Nephron (organoid): ENCODE data around the gene DYNLT1.

Experiments used
- H3K27ac Mint-ChIP-seq, 3 experiments: 2 replicates each; pipeline ENCODE4 v1.8.0; 2020; ENCODE audit warnings: mixed read lengths in 3 of 3, mild to moderate bottlenecking in 2 of 3, moderate library complexity in 1 of 3
- H3K27me3 Mint-ChIP-seq: 2 replicates; pipeline ENCODE4 v1.8.0; 2021; ENCODE audit warnings: low read depth, mild to moderate bottlenecking, moderate library complexity, mixed read lengths
- H3K36me3 Mint-ChIP-seq: 2 replicates; pipeline ENCODE4 v1.8.0; 2020; ENCODE audit warnings: low read depth, mixed read lengths
- H3K4me1 Mint-ChIP-seq: 2 replicates; pipeline ENCODE4 v1.8.0; 2020; ENCODE audit warnings: mixed read lengths
- H3K4me3 Mint-ChIP-seq, 3 experiments: 2 replicates each; pipeline ENCODE4 v1.8.0; 2020; ENCODE audit warnings: mild to moderate bottlenecking in 3 of 3, mixed read lengths in 3 of 3, moderate library complexity in 2 of 3
- H3K9me3 Mint-ChIP-seq: 2 replicates; pipeline ENCODE4 v1.8.0; 2020; ENCODE audit warnings: mixed read lengths
- CTCF ChIP-seq, 3 experiments: fragments of 200-600 bp; sonication (generic); IDR thresholded peaks; one replicate each; pipeline ENCODE4 v1.5.0; 2021; ENCODE audit warnings: antibody characterized with exemption in 3 of 3; ENCODE audit not compliant: unreplicated experiment in 3 of 3

Gene DYNLT1

GRCh38 chr6:158628542-158628941 is 16.0 kb downstream of the DYNLT1 start:
- no peaks in the 10 kb centered on the region for H3K27me3 Mint-ChIP-seq
- H3K9me3 Mint-ChIP-seq = no peaks in the 10 kb centered on the region
- H3K4me1 Mint-ChIP-seq = peaks cover 36% of the 10 kb centered on the region
- no peak overlapping the region for H3K4me3 Mint-ChIP-seq
- no peak for TF ChIP-seq CTCF (IDR thresholded peaks at IDR 0.05; ENCODE audit: unreplicated experiment in 3 of 3)
- H3K27ac Mint-ChIP-seq = no peak overlapping the region
- peaks cover 66% of the 10 kb centered on the region for H3K36me3 Mint-ChIP-seq

GRCh38 chr6:158627940-158628211 is 16.7 kb downstream of the DYNLT1 start:
- no peak for TF ChIP-seq CTCF (IDR thresholded peaks at IDR 0.05; ENCODE audit: unreplicated experiment in 3 of 3)
- H3K27ac Mint-ChIP-seq = peak overlapping the region; percentile 10 to 58 (median 34)
- H3K36me3 Mint-ChIP-seq = peaks cover 66% of the 10 kb centered on the region
- no peaks in the 10 kb centered on the region for H3K9me3 Mint-ChIP-seq
- no peak overlapping the region for H3K4me3 Mint-ChIP-seq
- H3K27me3 Mint-ChIP-seq = no peaks in the 10 kb centered on the region
- peaks cover 36% of the 10 kb centered on the region for H3K4me1 Mint-ChIP-seq

- Mint-ChIP-seq H3K36me3 (peaks cover 66% of the 10 kb centered on the region), H3K9me3 (no peaks in the 10 kb centered on the region), H3K27ac (peak overlapping the region; percentile 10 to 58 (median 34)), H3K4me3 (no peak overlapping the region), H3K27me3 (no peaks in the 10 kb centered on the region), H3K4me1 (peaks cover 36% of the 10 kb centered on the region)
- TF ChIP-seq CTCF (IDR thresholded peaks at IDR 0.05; ENCODE audit: unreplicated experiment in 3 of 3) = no peak
Observed at GRCh38 chr6:158627168-158627939, 17.2 kb downstream of the DYNLT1 start.

- Mint-ChIP-seq H3K27ac (no peak overlapping the region), H3K27me3 (no peaks in the 10 kb centered on the region), H3K4me1 (peaks cover 29% of the 10 kb centered on the region), H3K4me3 (no peak overlapping the region), H3K9me3 (no peaks in the 10 kb centered on the region), H3K36me3 (peaks cover 66% of the 10 kb centered on the region)
- no peak for TF ChIP-seq CTCF (IDR thresholded peaks at IDR 0.05; ENCODE audit: unreplicated experiment in 3 of 3)
Observed at GRCh38 chr6:158626360-158627167, 18.0 kb downstream of the DYNLT1 start.

- Mint-ChIP-seq H3K4me3 (no peak overlapping the region), H3K27me3 (no peaks in the 10 kb centered on the region), H3K4me1 (peaks cover 22% of the 10 kb centered on the region), H3K9me3 (no peaks in the 10 kb centered on the region), H3K27ac (no peak overlapping the region), H3K36me3 (peaks cover 62% of the 10 kb centered on the region)
- TF ChIP-seq CTCF (IDR thresholded peaks at IDR 0.05; ENCODE audit: unreplicated experiment in 3 of 3) = no peak
Observed at GRCh38 chr6:158625881-158626305, 18.6 kb downstream of the DYNLT1 start.
